Cardiac septum (tissue), 1 donor: ENCODE data around the gene STX16. TPM values are rescaled to one million over a fixed set of nuclear protein-coding genes. Genes with fewer than 3 reads are reported as not detected.

Source experiments
- DNase-seq: peaks from one replicate; pipeline ENCODE4 v3.0.0-alpha.2; 2020; ENCODE audit warnings: low spot score
- intact Hi-C: fragments of 100-400 bp; cut with DNase I; formaldehyde crosslinking; loops from one replicate; pipeline ENCODE4 v1.14.0; 2022
- total RNA-seq: library from RNA; stranded (reverse); fragmentation: NEBNext Ultra II Directional; extraction: Animal tissue kit (Norgen Biotek cat#: 25700); gene quantifications from one replicate; pipeline ENCODE4 v1.2.1, GENCODE V29; 2021
- donor health status: DM: no; HTN: no; CAD: no.

Gene STX16
- total RNA-seq, 1 donor from 2014 or later = 33.1 TPM

- no peak for DNase-seq
- intact Hi-C loops = no loop called here
These were observed 33.9 kb upstream of the STX16 start for GRCh38 chr20:58617158-58617557.

DNA sequence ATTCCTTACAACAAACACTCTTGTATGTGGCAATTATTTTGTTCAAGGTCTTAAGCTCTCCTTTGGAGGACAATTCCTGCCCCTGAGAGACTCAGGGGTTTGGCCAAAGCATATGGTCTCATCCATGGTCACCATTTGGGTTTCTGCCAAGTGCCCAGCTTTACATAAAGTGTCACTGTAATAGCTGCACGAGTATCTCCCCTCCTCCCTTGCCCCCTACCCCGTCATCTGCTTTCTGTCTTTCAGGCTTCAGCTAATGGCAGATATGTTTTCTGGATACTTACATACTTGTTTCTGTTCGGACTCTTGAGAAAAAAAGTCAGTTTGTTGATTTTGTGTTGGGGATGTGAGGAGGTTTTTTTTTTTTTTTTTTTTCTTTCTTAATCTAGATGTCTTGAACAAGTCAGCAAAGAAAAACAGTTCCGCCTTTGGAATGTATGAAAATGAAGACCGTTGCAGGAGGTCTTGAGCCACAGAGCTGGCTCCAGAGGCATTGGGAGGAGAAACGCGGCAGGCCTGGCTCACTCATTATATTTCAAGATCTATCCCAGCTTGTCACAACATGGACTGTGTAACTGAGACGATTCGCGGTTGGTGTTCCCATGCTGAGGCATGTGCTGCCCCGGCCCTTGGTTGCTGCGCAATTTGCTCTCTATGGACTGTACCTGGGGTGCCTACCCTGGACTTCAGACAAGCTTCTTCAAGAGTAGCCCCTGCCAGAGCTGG is 32.6 kb upstream of the STX16 start:
- DNase-seq = no peak
- intact Hi-C loops = no loop called here

GRCh38 chr20:58619077-58619863 is 31.8 kb upstream of the STX16 start:
- no peak for DNase-seq
- intact Hi-C loops = no loop called here

DNA sequence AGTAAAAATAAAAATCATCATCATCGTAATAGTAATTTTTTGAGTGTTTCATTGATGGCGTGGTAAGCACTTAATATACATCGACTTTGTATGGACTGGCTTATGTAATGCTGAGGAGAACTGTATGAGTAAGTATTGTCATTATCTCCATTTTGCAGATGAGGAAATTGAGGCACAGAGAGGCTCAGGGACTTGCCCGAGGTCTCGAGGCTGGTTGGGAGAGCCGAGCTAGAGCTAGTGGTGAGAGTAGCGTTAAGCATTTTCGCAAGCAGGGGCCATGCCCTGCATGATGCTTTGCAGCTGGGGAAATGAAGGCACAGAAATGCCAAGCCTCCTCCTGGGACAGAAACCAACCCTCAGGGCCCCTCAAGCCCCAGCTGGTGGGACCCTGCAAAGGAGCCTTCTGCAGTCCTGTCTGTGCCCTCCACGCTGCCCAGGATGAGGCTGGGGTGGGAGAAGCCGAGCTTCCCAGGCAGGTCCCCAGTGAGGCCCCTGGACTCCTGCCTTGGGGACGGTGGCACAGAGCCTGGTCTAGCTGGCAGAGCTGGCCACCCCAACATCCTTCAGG is 31.1 kb upstream of the STX16 start:
- intact Hi-C loops = no loop called here
- no peak for DNase-seq

DNA sequence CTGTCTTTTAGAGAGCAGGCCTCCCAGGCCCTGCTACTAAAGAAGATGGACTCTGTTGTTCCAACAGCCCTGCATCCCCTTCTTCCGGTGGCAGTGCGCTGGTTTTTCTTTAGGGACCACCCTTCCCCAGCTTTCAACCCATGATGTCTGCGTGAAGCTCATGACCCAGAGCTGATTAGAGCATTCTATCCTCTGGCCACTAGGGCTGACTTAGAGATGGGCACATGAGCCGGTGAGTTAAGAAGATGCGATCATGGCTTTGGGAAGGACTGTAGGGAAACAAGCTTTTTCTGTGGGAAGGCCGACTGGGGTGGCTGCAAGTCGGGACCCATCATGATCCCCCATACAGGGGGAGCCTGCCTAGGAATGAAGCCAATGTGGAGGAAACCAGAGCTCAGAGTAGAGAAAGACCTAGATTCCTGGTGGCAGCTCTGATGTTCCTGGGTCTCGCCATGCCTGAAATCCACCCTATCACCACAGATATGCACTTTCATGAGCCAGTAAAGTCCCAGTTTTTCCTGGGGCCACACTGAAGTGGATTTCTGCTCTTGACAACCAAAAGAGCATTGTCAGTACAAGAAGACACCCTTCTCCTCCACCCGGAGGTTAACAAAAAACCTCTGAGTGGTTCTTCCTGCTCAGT is 29.1 kb upstream of the STX16 start:
- no peak for DNase-seq
- intact Hi-C loops = no loop called here

GRCh38 chr20:58622671-58623578 is 28.2 kb upstream of the STX16 start:
- intact Hi-C loops = no loop called here
- no peak for DNase-seq

GRCh38 chr20:58623579-58624473 is 27.3 kb upstream of the STX16 start:
- DNase-seq = no peak
- intact Hi-C loops = no loop called here

DNA sequence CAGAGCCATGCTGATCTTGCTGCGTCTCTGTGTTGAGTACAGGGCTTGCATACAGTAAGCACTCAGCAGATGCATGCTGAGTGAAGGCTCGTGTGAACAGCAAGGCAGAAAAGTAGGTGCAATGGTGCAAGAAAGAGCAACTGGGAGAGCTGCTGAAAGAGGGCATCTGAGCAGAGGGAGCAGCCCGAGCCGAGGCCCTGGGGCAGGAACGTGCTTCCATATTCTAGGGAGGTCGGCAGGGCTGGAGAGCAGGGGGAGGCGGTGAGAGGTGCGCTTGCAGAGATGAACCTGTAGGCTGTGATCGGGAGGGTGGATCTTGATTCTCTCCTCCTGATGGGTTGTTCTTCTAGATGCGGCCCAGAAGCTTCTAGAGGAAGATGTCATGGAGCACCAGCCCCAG is 26.4 kb upstream of the STX16 start:
- no peak for DNase-seq
- intact Hi-C loops = no loop called here

DNA sequence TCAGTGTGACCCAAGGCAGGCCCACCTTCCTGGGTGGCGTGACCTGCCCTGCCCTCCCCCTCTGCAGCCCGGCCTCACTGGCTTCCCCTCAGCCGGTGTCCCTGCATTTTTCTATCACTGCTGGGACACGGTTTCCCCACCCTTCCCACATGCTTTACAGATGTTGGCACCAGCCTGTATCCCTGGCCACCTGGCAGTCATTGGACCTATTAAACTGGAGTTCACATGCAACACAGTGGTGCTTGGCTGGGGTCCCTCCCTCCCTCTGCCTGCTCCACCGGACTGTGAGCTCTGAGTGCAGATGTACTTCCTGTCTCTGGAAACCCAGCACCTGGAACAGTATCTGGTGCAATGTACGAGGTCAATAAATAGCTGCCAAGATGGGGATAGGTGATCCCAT is 25.5 kb upstream of the STX16 start:
- no peak for DNase-seq
- intact Hi-C loops = no loop called here

GRCh38 chr20:58626051-58626450 is 25.0 kb upstream of the STX16 start:
- DNase-seq = no peak
- intact Hi-C loops = no loop called here

GRCh38 chr20:58627212-58628072 is 23.6 kb upstream of the STX16 start:
- DNase-seq = no peak
- intact Hi-C loops = no loop called here

DNA sequence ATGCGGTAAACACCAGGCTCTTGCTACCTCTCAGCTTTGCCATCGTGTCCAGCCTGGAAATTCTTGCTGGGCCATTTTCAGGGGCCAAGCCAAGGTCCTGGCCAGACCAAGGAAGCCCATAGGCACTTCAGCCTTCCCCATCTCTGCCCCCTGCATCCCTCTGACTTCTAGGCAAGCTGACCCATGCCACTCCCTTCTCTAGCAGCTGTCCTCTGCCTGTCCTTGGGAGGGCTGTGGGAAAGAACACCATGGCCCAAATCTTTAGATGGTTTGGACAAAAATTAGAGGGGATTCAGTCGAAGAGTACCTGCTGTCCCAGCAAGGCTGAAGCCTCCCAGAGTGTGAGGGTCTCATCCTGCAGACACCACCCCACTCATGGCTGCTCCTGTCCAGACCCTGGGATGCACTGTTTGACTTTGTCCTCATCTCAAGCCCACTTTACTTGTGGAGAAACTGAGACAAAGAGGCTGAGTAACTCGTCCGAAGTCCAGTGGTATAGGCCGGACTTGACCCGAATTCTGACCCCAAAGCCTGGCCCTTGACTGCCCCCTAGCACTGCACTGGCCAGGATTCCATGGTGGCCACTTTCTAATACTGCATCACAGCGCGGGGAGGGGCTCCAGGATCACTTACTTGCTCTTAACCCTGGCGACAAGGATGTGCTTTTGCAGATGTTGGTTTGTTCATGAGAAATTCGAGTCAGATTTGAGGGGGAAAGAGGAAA is 22.4 kb upstream of the STX16 start:
- no peak for DNase-seq
- intact Hi-C loops = no loop called here

GRCh38 chr20:58629215-58629580 is 21.9 kb upstream of the STX16 start:
- no peak for DNase-seq
- intact Hi-C loops = no loop called here

DNA sequence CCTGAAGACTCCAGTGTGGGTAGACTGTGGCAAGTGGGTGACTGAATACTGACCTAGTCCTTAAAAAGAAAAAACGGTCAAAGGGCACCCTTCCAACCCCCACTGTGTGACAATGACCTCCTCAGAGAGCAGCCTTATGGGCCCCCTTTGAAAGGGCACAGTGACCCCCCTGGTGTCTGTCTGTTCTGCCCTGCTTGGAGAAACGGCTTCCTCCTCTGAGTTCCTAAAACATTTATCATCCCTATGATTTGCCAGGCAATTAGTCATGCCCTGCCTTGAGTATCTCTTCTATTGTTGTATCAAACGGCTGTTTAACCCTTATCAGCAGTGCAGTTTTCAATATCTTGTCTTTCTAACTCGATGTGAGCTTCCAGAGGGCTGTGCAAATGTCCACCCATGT is 21.0 kb upstream of the STX16 start:
- no peak for DNase-seq

DNA sequence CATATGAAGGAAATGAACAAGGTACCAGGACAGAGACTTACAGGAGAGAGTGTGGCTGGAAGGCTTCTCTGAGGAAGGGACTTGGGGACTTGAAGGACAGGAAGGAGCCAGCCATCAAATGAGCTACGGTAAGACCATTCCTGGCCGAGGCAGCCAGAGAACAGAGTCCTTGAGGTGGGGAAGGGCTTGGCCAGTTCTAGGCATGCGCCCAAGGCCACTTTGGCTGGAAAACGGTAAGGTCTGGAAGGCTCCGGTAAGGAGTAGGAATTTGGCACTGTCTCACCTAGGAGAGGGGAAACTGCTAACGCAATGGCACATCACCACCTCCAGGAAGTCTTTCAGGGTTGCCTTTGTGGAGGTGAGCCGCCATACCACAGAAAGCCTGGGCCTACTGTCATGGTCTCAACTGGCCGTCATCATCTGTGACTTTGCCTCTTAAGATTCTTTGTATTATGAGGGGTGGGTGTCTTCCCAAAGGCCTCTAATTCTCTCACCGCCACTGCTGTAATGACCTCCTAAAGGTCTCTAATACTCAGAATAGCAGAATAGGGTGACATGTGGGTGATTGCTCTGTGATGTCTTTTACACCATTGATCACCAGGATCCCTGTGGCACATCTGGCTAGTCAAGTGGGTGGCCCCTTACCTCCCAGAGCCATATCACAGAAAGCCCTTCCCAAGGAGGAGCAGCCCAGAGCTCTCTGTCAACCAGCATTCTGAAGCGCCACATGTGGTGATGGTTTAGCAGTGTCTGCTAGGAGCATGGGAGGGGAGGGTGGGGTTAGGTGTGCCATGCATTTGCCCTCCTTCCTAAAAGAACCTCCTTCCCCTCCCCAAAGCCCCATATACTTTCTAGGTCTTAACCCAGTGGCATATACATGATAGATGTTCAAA is 17.7 kb upstream of the STX16 start:
- intact Hi-C loops = no loop called here

More for the DNA sequence above, 21.0 kb upstream of the STX16 start:
- intact Hi-C loops = no loop called here

GRCh38 chr20:58634059-58634458 is 17.0 kb upstream of the STX16 start:
- DNase-seq = peak; percentile 36
- intact Hi-C loops = no loop called here

More for the DNA sequence above, 17.7 kb upstream of the STX16 start:
- peak; percentile 36 for DNase-seq
